Measurements from ENCODE around the gene ENDOD1.
"Not testable (repeated sequence)": the region's sequence is repeated elsewhere in the genome, so short reads cannot be mapped to it uniquely, and the experiment has no call there.

ENDOD1 gene

GRCh38 chr11:95089620-95090542 is at the start of gene ENDOD1:
ENDOD1 (plus strand) TSS chr11:95089846; CDS start chr11:95089928, 82 bp downstream.
- peak; percentile 86 for DNase-seq

GRCh38 chr11:95042239-95042638 is 47.4 kb upstream of the ENDOD1 start:
- no peak for DNase-seq

GRCh38 chr11:95042906-95043305 is 46.7 kb upstream of the ENDOD1 start:
- DNase-seq, result no peak

- DNase-seq, result no peak
Measured at GRCh38 chr11:95044010-95044409, 45.6 kb upstream of the ENDOD1 start.

GRCh38 chr11:95045812-95046211 is 43.8 kb upstream of the ENDOD1 start:
- DNase-seq, result no peak

- not testable (repeated sequence) for DNase-seq
Measured at GRCh38 chr11:95049122-95049521, 40.5 kb upstream of the ENDOD1 start, which contains the start of gene KDM4F. KDM4F (plus strand) TSS chr11:95049422.

GRCh38 chr11:95050595-95051202 is 38.9 kb upstream of the ENDOD1 start:
- DNase-seq, result no peak

GRCh38 chr11:95054356-95054755 is 35.3 kb upstream of the ENDOD1 start:
- DNase-seq, result no peak

GRCh38 chr11:95055283-95055897 is 34.3 kb upstream of the ENDOD1 start:
- DNase-seq, result no peak

- DNase-seq, result no peak
Measured at GRCh38 chr11:95057959-95058358, 31.7 kb upstream of the ENDOD1 start.

GRCh38 chr11:95058621-95059020 is 31.0 kb upstream of the ENDOD1 start:
- no peak for DNase-seq

- no peak for DNase-seq
Measured at GRCh38 chr11:95059046-95059445, 30.6 kb upstream of the ENDOD1 start.

GRCh38 chr11:95065336-95065735 is 24.3 kb upstream of the ENDOD1 start:
- DNase-seq, result no peak

- DNase-seq, result no peak
Measured at GRCh38 chr11:95066716-95067038, 23.0 kb upstream of the ENDOD1 start, which contains the start of gene SRSF8. SRSF8 (plus strand) TSS chr11:95066919; CDS start chr11:95067227, 308 bp downstream.

GRCh38 chr11:95067039-95067840 is 22.4 kb upstream of the ENDOD1 start:
- DNase-seq, result peak; percentile 88

- no peak for DNase-seq
Measured at GRCh38 chr11:95067841-95068219, 21.8 kb upstream of the ENDOD1 start.

- DNase-seq, result peak; percentile 90
Measured at GRCh38 chr11:95068549-95068948, 21.1 kb upstream of the ENDOD1 start.

GRCh38 chr11:95070471-95070870 is 19.2 kb upstream of the ENDOD1 start:
- DNase-seq, result no peak

- DNase-seq, result no peak
Measured at GRCh38 chr11:95072948-95073347, 16.7 kb upstream of the ENDOD1 start.

GRCh38 chr11:95074792-95075563 is 14.7 kb upstream of the ENDOD1 start:
- DNase-seq, result peak; percentile 19

GRCh38 chr11:95076416-95076815 is 13.2 kb upstream of the ENDOD1 start:
- DNase-seq, result peak; percentile 11

GRCh38 chr11:95076981-95077380 is 12.7 kb upstream of the ENDOD1 start:
- DNase-seq, result no peak

Measured in RPMI8226 (cell line).